Upper lobe of right lung (tissue), 1 donor: ENCODE measurements around the gene GTPBP2. TPM values are rescaled to one million over a fixed set of nuclear protein-coding genes. Genes with fewer than 3 reads are reported as not detected.

Source experiments
- ATAC-seq: fragments of 200-7000 bp; cut with Tn5 transposase; one replicate; pipeline ENCODE4 v1.9.1; 2020; ENCODE audit warnings: mild to moderate bottlenecking, moderate library complexity
- DNase-seq: peaks from one replicate; pipeline ENCODE4 v3.0.0-alpha.2; 2020
- H3K27ac ChIP-seq: fragments of 200-600 bp; one replicate; pipeline ENCODE4 v1.8.0; 2022
- H3K27me3 ChIP-seq: fragments of 200-600 bp; one replicate; pipeline ENCODE4 v1.8.0; 2022; ENCODE audit warnings: mild to moderate bottlenecking
- H3K36me3 ChIP-seq: fragments of 200-600 bp; one replicate; pipeline ENCODE4 v1.8.0; 2022
- H3K4me1 ChIP-seq: fragments of 200-600 bp; one replicate; pipeline ENCODE4 v1.8.0; 2022
- H3K4me3 ChIP-seq: fragments of 200-600 bp; one replicate; pipeline ENCODE4 v1.8.0; 2022; ENCODE audit warnings: mild to moderate bottlenecking
- H3K9me3 ChIP-seq: fragments of 200-600 bp; one replicate; pipeline ENCODE4 v1.8.0; 2022
- intact Hi-C: fragments of 100-400 bp; cut with DNase I; formaldehyde crosslinking; loops from one replicate; pipeline ENCODE4 v1.11.0; 2022
- total RNA-seq: library from RNA; stranded (reverse); fragmentation: NEBNext Ultra II Directional; extraction: Animal tissue kit (Norgen Biotek cat#: 25700); gene quantifications from one replicate; pipeline ENCODE4 v1.2.1, GENCODE V29; 2021
- TF ChIP-seq, protein P1 (sequence below): fragments of 200-600 bp; IDR thresholded peaks from one replicate; pipeline ENCODE4 v1.8.0; 2022; ENCODE audit warnings: antibody characterized with exemption
- donor health status: DM: no; HTN: yes; CAD: no; lungs with severe emphysema.

Gene GTPBP2
- total RNA-seq, 1 donor from 2014 or later: 85.7 TPM

DNA sequence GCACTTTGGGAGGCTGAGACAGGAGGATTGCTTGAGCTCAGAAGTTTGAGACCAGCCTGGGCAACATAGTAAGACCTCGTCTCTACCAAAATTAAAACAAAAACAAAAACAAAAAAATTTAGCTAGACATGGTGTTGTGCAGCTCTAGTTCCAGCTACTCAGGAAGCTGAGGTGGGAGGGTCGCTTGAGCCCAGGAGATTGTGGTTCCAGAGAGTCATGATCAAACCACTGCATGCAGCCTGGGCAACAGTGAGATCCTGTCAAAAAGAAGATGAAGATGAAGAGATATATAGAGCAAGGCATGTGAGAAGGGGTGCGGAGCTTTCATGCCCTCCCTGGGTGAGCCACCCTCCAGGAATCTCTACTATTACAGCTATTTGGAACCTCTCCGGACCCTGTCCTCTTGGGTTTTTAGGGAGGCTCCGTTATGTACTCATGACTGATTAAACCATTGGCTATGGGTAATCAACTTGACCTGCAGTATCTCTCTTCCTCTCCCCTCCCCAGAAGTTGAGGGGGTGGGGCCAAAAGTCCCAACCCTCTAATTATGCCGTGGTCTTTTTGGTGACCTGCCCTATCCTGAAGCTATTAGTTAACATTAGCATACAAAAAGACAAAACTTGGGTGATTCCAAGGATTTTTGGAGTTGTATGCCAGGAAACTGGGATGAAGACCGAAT lies 44.0 kb downstream of the GTPBP2 start:
- Histone ChIP-seq H3K27me3 (no peaks in the 10 kb centered on the region), H3K27ac (no peak overlapping the region), H3K4me1 (no peaks in the 10 kb centered on the region), H3K36me3 (peaks cover 72% of the 10 kb centered on the region), H3K4me3 (no peak overlapping the region), H3K9me3 (no peaks in the 10 kb centered on the region)
- no peak for DNase-seq
- ATAC-seq: no peak
- intact Hi-C loops: no loop called here
- TF ChIP-seq, protein P1, sequence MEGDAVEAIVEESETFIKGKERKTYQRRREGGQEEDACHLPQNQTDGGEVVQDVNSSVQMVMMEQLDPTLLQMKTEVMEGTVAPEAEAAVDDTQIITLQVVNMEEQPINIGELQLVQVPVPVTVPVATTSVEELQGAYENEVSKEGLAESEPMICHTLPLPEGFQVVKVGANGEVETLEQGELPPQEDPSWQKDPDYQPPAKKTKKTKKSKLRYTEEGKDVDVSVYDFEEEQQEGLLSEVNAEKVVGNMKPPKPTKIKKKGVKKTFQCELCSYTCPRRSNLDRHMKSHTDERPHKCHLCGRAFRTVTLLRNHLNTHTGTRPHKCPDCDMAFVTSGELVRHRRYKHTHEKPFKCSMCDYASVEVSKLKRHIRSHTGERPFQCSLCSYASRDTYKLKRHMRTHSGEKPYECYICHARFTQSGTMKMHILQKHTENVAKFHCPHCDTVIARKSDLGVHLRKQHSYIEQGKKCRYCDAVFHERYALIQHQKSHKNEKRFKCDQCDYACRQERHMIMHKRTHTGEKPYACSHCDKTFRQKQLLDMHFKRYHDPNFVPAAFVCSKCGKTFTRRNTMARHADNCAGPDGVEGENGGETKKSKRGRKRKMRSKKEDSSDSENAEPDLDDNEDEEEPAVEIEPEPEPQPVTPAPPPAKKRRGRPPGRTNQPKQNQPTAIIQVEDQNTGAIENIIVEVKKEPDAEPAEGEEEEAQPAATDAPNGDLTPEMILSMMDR: no peak

DNA sequence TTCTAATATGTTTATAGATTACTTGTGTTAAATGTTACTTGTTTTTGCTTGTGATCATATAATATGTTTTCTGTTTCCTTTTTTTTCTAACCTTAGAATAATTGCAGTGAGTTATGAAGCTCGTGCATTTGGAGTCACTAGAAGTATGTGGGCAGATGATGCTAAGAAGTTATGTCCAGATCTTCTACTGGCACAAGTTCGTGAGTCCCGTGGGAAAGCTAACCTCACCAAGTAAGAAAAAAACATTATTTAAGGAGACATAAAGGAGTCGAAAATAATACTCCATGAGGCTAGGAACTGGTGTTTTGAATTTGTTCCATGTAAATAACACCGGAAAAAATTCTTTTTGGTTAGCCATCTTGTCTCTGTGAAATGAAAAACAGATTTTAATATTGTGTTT lies 46.2 kb downstream of the GTPBP2 start:
- no peak overlapping the region for H3K4me3 ChIP-seq
- ATAC-seq (no peak), DNase-seq (no peak)
- TF ChIP-seq, protein P1: no peak
- H3K27ac ChIP-seq: no peak overlapping the region
- H3K4me1 ChIP-seq: peaks cover 7% of the 10 kb centered on the region
- peaks cover 51% of the 10 kb centered on the region for H3K36me3 ChIP-seq
- intact Hi-C loops: no loop called here
- no peaks in the 10 kb centered on the region for H3K27me3 ChIP-seq
- H3K9me3 ChIP-seq: no peaks in the 10 kb centered on the region

DNA sequence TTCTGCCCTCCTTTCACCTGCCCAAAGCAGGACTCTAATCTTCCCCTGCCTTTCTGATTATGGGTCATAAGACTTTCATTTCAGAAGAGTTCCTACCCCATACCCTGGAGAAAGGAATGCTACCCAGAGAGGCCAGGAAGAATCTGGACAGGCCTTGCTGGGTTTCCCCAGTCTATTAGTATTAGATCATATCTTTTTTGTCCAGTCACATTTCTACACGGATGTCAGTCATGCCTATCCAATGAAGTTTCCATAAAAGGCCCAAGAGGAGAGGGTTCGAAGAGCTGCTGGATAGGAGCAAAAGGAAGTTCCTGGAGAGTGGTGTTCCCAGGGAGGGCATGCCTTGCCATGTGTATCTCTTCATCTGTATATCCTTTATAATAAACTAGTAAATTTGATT lies 49.9 kb downstream of the GTPBP2 start:
- TF ChIP-seq, protein P1: no peak
- H3K27ac ChIP-seq: no peak overlapping the region
- intact Hi-C loops: no loop called here
- no peak overlapping the region for H3K4me3 ChIP-seq
- H3K9me3 ChIP-seq: no peaks in the 10 kb centered on the region
- no peak for DNase-seq
- no peaks in the 10 kb centered on the region for H3K27me3 ChIP-seq
- H3K36me3 ChIP-seq: peaks cover 21% of the 10 kb centered on the region
- H3K4me1 ChIP-seq: peaks cover 25% of the 10 kb centered on the region
- no peak for ATAC-seq

DNA sequence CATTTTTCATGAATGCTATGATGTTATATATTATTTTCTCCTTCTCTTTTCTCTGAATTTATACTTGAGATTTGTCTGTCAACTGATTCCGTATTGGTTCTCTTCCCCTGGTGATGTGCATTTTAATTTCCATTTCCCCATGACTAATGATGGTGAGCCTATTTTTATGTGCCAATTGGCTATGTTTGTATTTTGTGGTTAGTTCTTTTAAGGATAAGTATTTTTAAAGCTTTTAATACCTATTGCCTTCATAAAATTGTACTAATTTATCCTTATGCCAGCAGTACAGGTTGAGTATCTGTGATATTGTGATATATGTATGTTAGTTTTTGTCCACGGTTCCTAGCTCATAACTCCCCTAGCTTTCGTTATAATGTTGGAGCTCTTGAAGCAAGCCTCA lies 50.3 kb downstream of the GTPBP2 start:
- ATAC-seq (no peak), DNase-seq (no peak)
- no peaks in the 10 kb centered on the region for H3K9me3 ChIP-seq
- peaks cover 25% of the 10 kb centered on the region for H3K4me1 ChIP-seq
- no peaks in the 10 kb centered on the region for H3K27me3 ChIP-seq
- TF ChIP-seq, protein P1: no peak
- H3K27ac ChIP-seq: no peak overlapping the region
- peaks cover 16% of the 10 kb centered on the region for H3K36me3 ChIP-seq
- H3K4me3 ChIP-seq: no peak overlapping the region
- intact Hi-C loops: no loop called here

DNA sequence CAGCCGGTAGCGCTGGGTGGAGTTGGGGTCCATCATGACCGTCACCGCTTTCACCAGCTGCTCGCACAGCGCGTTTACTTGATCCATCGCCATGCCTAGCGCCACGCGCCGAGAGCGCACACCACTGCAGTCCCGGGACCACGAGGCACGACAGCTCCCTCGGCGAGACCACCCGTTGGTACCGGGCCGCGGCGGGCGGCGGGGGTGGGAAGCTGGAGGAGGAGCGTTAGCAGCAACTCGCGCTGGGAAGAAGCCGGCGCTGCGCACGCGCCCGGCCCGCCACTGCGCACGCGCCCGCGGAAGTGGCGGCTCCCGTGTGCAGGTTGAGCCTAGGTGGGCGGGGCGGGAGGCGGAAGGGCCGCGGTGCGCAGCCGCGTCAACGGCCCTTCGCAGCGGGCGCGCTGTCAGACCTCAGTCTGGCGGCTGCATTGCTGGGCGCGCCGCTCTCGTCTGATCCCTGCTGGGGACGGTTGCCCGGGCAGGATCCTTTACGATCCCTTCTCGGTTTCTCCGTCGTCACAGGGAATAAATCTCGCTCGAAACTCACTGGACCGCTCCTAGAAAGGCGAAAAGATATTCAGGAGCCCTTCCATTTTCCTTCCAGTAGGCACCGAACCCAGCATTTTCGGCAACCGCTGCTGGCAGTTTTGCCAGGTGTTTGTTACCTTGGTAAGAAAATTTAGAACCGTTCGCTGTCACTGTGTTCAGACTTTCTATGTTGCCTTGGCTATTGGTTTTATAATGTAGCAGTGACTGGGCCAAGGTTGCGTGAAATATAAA lies 53.1 kb downstream of the GTPBP2 start, which contains the start of the genes POLH and XPO5:
POLH (plus strand) TSS at position 414 of the 780 bp plus-strand sequence. CDS start 6,135 bp downstream, outside the sequence.
XPO5 (minus strand) TSS at position 267 of the 780 bp plus-strand sequence; CDS start at position 93, 174 bp downstream.
- TF ChIP-seq, protein P1: no peak
- Histone ChIP-seq H3K36me3 (peaks cover 22% of the 10 kb centered on the region), H3K9me3 (no peaks in the 10 kb centered on the region), H3K27ac (peak within 1 kb of the TSS; percentile 71), H3K4me3 (peak within 1 kb of the TSS; percentile 96), H3K4me1 (peaks cover 25% of the 10 kb centered on the region), H3K27me3 (no peaks in the 10 kb centered on the region)
- intact Hi-C loops: no loop called here
- peak; percentile 97 for DNase-seq
- ATAC-seq: peak; percentile 99
